Activated CD8-positive, alpha-beta T cell treated with anti-CD3 and anti-CD28 coated beads for 36 hours (primary cell): Measurements from ENCODE around the gene ZNF276. TPM values are rescaled to one million over a fixed set of nuclear protein-coding genes. Genes with fewer than 3 reads are reported as not detected.

ENCODE experiments used
- ATAC-seq: fragments of 200-7000 bp; cut with Tn5 transposase; one replicate; pipeline ENCODE4 v1.10.0; 2021; ENCODE audit warnings: mild to moderate bottlenecking, moderate library complexity
- CTCF ChIA-PET: fragments of 350-600 bp; sonication (Branson Sonifier 250); formaldehyde crosslinking; loops from one replicate; lab custom pipeline; 2021; ENCODE audit warnings: antibody characterized with exemption; lab: Charles Lee
- POLR2A ChIA-PET: fragments of 350-600 bp; sonication (Branson Sonifier 250); formaldehyde crosslinking; loops from one replicate; lab custom pipeline; 2021; ENCODE audit warnings: antibody characterized with exemption; lab: Charles Lee
- DNase-seq: peaks from one replicate; pipeline ENCODE4 v3.0.0-alpha.2; 2020
- H3K27ac Mint-ChIP-seq: one replicate; pipeline ENCODE4 v1.8.0; 2021; ENCODE audit warnings: mild to moderate bottlenecking, mixed read lengths
- H3K27me3 Mint-ChIP-seq: one replicate; pipeline ENCODE4 v1.8.0; 2021; ENCODE audit warnings: mixed read lengths
- H3K36me3 Mint-ChIP-seq: one replicate; pipeline ENCODE4 v1.8.0; 2021; ENCODE audit warnings: low read depth, mixed read lengths
- H3K4me1 Mint-ChIP-seq: one replicate; pipeline ENCODE4 v1.8.0; 2021; ENCODE audit warnings: low read depth, mixed read lengths
- H3K4me3 Mint-ChIP-seq: one replicate; pipeline ENCODE4 v1.8.0; 2021; ENCODE audit warnings: mild to moderate bottlenecking, moderate library complexity, mixed read lengths
- H3K9me3 Mint-ChIP-seq: one replicate; pipeline ENCODE4 v1.8.0; 2021; ENCODE audit warnings: mixed read lengths
- intact Hi-C: fragments of 100-400 bp; cut with micrococcal nuclease; formaldehyde crosslinking; loops from one replicate; pipeline ENCODE4 v1.10.0; 2022
- total RNA-seq, 2 experiments: library from RNA; stranded (reverse); gene quantifications; one replicate each; pipeline ENCODE4 v1.2.3, GENCODE V29; 2021
- TF ChIP-seq, protein P1 (sequence below): fragments of 200-600 bp; IDR thresholded peaks from one replicate; pipeline ENCODE4 v1.8.0; 2022; ENCODE audit warnings: antibody characterized with exemption, mild to moderate bottlenecking

ZNF276 gene
- total RNA-seq, 2 experiments from 2014 or later: 24.6 to 27.9 TPM

- TF ChIP-seq, protein P1, sequence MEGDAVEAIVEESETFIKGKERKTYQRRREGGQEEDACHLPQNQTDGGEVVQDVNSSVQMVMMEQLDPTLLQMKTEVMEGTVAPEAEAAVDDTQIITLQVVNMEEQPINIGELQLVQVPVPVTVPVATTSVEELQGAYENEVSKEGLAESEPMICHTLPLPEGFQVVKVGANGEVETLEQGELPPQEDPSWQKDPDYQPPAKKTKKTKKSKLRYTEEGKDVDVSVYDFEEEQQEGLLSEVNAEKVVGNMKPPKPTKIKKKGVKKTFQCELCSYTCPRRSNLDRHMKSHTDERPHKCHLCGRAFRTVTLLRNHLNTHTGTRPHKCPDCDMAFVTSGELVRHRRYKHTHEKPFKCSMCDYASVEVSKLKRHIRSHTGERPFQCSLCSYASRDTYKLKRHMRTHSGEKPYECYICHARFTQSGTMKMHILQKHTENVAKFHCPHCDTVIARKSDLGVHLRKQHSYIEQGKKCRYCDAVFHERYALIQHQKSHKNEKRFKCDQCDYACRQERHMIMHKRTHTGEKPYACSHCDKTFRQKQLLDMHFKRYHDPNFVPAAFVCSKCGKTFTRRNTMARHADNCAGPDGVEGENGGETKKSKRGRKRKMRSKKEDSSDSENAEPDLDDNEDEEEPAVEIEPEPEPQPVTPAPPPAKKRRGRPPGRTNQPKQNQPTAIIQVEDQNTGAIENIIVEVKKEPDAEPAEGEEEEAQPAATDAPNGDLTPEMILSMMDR: no peak
- ATAC-seq (no peak), DNase-seq (no peak)
- Mint-ChIP-seq H3K4me3 (no peak overlapping the region), H3K27me3 (no peaks in the 10 kb centered on the region), H3K9me3 (no peaks in the 10 kb centered on the region), H3K27ac (peak overlapping the region; percentile 42), H3K4me1 (peaks cover 43% of the 10 kb centered on the region), H3K36me3 (peaks cover 50% of the 10 kb centered on the region)
- POLR2A ChIA-PET: interaction anchor here (0.8 to 1.3 kb wide), 4 partner anchors 9 to 197 kb away, joined by 3 to 5 read pairs (median 3); no protein-coding TSS in a partner anchor
- CTCF ChIA-PET: interaction anchor here (0.9 to 4.3 kb wide), 3 partner anchors 22 to 29 kb away, joined by 3 to 23 read pairs (median 3); no protein-coding TSS in a partner anchor
- intact Hi-C loops: no loop called here
Observed at GRCh38 chr16:89727406-89728120, 6.2 kb downstream of the ZNF276 start.

- no peaks in the 10 kb centered on the region for H3K27me3 Mint-ChIP-seq
- CTCF ChIA-PET: no interaction called here
- no peak overlapping the region for H3K27ac Mint-ChIP-seq
- H3K9me3 Mint-ChIP-seq: no peaks in the 10 kb centered on the region
- POLR2A ChIA-PET: interaction anchor here (0.6 to 2.3 kb wide), 3 partner anchors 10 to 38 kb away, joined by 3 to 8 read pairs (median 4); no protein-coding TSS in a partner anchor
- peaks cover 50% of the 10 kb centered on the region for H3K36me3 Mint-ChIP-seq
- intact Hi-C loops: no loop called here
- DNase-seq: no peak
- ATAC-seq: no peak
- H3K4me1 Mint-ChIP-seq: peaks cover 32% of the 10 kb centered on the region
- no peak overlapping the region for H3K4me3 Mint-ChIP-seq
- TF ChIP-seq, protein P1: no peak
Observed at GRCh38 chr16:89729293-89729692, 8.0 kb downstream of the ZNF276 start.

DNA sequence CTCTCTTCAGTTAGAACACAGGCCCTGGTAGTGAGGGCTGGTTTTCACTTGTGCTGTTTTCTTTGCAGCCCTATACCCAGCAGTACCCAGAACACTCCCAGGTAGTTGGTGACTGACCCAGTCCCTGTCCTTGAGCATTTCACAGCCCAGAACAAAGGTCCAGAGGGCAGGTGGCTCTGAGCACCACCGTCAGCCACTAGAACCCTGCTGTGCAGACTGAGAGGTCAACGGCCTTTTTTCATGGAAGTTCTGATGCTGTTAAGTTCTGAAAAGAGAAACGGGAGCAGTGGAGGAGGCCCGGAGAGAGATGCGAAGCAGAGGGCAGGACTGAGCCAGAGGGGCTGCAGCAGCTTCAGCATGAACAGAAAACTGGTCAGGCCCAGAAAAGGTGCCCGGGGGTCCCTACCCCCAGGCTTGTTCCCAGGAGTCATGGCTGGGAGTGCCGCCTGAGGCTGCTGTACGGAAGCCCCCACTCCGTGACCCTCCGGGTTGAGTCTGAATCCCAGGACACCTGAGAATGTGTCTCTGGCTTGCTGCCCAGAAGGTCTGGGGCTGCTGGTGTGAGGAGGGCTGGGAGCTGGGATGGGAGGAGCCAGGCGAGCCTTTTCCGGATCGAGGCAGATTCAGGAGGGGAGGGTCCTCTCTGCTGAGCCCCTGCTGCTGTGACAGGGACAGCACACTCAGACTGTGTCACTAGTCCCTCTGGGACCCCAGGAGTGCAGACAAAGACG lies 8.7 kb downstream of the ZNF276 start:
- Mint-ChIP-seq H3K36me3 (peaks cover 54% of the 10 kb centered on the region), H3K9me3 (no peaks in the 10 kb centered on the region), H3K27ac (peak overlapping the region; percentile 30), H3K27me3 (no peaks in the 10 kb centered on the region), H3K4me1 (peaks cover 29% of the 10 kb centered on the region), H3K4me3 (no peak overlapping the region)
- no peak for ATAC-seq
- intact Hi-C loops: no loop called here
- TF ChIP-seq, protein P1: no peak
- DNase-seq: no peak
- ChIA-PET CTCF (no interaction called here), POLR2A (interaction anchor here (1.8 to 2.3 kb wide), 2 partner anchors 9 to 11 kb away, joined by 4 to 8 read pairs; no protein-coding TSS in a partner anchor)

DNA sequence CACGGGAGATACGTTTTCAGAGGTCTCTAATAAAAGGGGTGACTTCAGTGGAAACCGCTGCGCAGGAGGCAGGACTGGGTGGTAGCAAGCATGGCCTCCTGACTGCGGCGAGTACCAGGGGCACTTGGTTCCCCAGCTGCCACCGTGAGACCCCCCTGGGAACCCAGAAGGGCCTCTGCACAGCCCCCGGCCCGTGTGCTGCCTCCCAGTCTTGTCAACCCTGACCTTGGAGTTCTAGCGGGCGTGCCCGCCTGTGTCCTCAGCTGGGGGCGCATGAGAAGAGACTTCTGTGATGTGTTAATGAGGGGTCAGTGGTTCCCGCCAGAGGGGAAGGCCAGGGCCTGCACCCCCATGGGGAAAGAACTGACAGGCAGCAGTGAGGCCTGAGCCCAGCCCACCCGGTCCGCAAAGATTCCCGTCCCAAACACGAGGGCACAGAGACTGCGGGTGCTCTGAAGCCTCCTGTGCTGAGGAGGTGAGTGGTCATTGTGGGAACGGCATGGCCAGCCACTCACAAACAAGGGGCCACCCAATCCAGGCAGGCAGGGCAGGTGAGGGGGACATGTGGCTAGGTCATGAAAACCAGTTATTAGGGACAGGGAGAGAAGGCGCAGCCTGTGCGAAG lies 9.4 kb downstream of the ZNF276 start:
- no peak overlapping the region for H3K27ac Mint-ChIP-seq
- no peaks in the 10 kb centered on the region for H3K9me3 Mint-ChIP-seq
- H3K4me1 Mint-ChIP-seq: peaks cover 29% of the 10 kb centered on the region
- no peak overlapping the region for H3K4me3 Mint-ChIP-seq
- TF ChIP-seq, protein P1: no peak
- intact Hi-C loops: no loop called here
- no peaks in the 10 kb centered on the region for H3K27me3 Mint-ChIP-seq
- DNase-seq (no peak), ATAC-seq (no peak)
- ChIA-PET CTCF (no interaction called here), POLR2A (interaction anchor here (1.8 to 2.3 kb wide), 2 partner anchors 8 to 24 kb away, joined by 3 to 8 read pairs; no protein-coding TSS in a partner anchor)
- H3K36me3 Mint-ChIP-seq: peaks cover 60% of the 10 kb centered on the region
